GM19035 (cell line): ENCODE data around the gene OLFML1.
A peak's percentile ranks its signal among the peaks of the same experiment; 100 is the strongest.

ENCODE experiments used
- ATAC-seq: cut with Tn5 transposase; IDR thresholded peaks from one replicate; pipeline ENCODE4 v1.9.1; 2021; ENCODE audit not compliant: unreplicated experiment

The OLFML1 gene

GRCh38 chr11:7559398-7560283 lies 74.3 kb downstream of the OLFML1 start:
- peak; percentile 53 for ATAC-seq
